ENCODE results near the gene KRTAP19-4. TPM values are rescaled to one million over a fixed set of nuclear protein-coding genes. Genes with fewer than 3 reads are reported as not detected.
"Not testable (repeated sequence)": the region's sequence is repeated elsewhere in the genome, so short reads cannot be mapped to it uniquely, and the experiment has no call there.

The KRTAP19-4 gene
- total and polyA plus RNA-seq, 2 donors (not counting 1 experiment from before 2014, with no cell fraction given), result not detected

DNA sequence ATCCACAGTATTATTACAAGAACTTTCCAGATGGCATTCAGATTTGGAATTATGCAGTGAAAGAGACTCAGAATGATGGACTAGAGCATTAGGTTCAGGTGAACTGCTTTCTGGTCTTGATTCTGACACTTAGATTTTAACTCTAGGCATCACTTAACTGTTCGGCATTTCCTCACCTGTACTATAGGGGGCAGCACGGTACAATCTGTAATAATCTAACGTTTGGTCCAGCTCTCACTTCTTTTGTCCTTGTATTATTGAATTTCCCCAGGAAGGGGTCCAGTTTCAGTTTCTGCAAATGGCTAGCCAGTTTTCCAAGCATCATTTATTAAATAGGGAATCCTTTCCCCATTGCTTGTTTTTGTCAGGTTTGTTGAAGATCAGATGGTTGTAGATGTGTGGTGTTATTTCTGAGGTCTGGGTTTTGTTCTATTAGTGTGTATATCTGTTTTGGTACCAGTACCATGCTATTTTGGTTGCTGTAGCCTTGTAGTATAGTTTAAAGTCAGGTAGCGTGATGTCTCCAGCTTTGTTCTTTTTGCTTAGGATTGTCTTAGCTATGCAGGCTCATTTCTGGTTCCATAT, 8.7 kb upstream of the KRTAP19-4 start:
- WGBS (ENCODE audit: insufficient coverage), result 36% methylated on average over 3 of the region's 4 CpGs
- H3K27me3 Mint-ChIP-seq; H3K4me2 ChIP-seq (replicated peaks; ENCODE audit: low read depth, low read length, poor library complexity, severe bottlenecking); H3K27ac Mint-ChIP-seq; H3K9me3 Mint-ChIP-seq (ENCODE audit: insufficient read depth); H3K36me3 ChIP-seq (replicated peaks in 1 of 2; ENCODE audit: control extremely low read depth in 1 of 2, control insufficient read depth in 1 of 2, extremely low read depth in 1 of 2, insufficient read depth in 2 of 2, low read length in 1 of 2); H3K9ac ChIP-seq (ENCODE audit: low read length); H3K27me3 ChIP-seq (replicated peaks in 1 of 4; ENCODE audit: control extremely low read depth in 1 of 4, control insufficient read depth in 3 of 4, insufficient read depth in 4 of 4, low read length in 3 of 4); ATAC-seq (ENCODE audit: low read depth); H3K27ac ChIP-seq (ENCODE audit: low read length in 2 of 2); H3K4me3 Mint-ChIP-seq; H3K4me3 ChIP-seq (ENCODE audit: control extremely low read depth in 1 of 5, extremely low read depth in 1 of 5, insufficient read depth in 1 of 5, low read depth in 2 of 5, low read length in 4 of 5); intact Hi-C loops (cut with micrococcal nuclease); H2AFZ ChIP-seq (ENCODE audit: insufficient read depth, low read depth, low read length, poor library complexity, severe bottlenecking); H3K9me3 ChIP-seq (ENCODE audit: control extremely low read depth in 1 of 3, control insufficient read depth in 2 of 3, insufficient read depth in 1 of 3, low read length in 2 of 3); H3K79me2 ChIP-seq (ENCODE audit: control insufficient read depth, insufficient read depth, low read length); H3K4me1 Mint-ChIP-seq; CTCF ChIA-PET; POLR2A ChIA-PET; H4K20me1 ChIP-seq (ENCODE audit: control insufficient read depth, insufficient read depth, low read length, poor library complexity, severe bottlenecking); DNase-seq; H3K4me1 ChIP-seq (ENCODE audit: control insufficient read depth in 2 of 2, insufficient read depth in 2 of 2, low read length in 2 of 2): not testable (repeated sequence)

DNA sequence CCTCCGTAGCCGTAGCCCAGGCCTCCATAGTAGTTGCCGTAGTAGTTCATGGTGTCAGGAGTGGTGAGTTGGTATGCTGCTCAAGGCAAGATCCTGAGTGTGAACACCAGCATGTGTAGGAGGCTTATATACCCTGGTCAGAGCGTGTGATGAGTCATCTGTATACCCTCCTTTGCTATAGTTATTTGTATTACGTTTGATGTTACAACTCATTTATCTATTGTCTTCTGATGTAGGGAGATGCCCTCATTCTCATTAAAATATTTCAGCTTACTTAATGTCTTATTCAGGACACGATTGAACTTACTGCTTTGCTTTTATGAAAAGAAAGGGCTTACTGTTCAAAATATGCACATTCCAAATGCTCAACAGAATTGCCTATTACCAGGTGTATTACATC, 5.1 kb upstream of the KRTAP19-4 start, which contains the start of gene KRTAP19-5:
Gene KRTAP19-5, minus strand, starts transcription at position 101 of the 400 bp plus-strand sequence. Its CDS starts 51 bp downstream, at position 50.
- intact Hi-C loops (cut with micrococcal nuclease), result no loop called here
- Histone ChIP-seq H3K79me2 (ENCODE audit: control insufficient read depth, insufficient read depth, low read length) (no peaks in the 10 kb centered on the region), H3K36me3 (replicated peaks in 1 of 2; ENCODE audit: control extremely low read depth in 1 of 2, control insufficient read depth in 1 of 2, extremely low read depth in 1 of 2, insufficient read depth in 2 of 2, low read length in 1 of 2) (no peaks in the 10 kb centered on the region), H3K4me1 (ENCODE audit: control insufficient read depth in 2 of 2, insufficient read depth in 2 of 2, low read length in 2 of 2) (no peaks in the 10 kb centered on the region), H3K4me3 (ENCODE audit: control extremely low read depth in 1 of 5, extremely low read depth in 1 of 5, insufficient read depth in 1 of 5, low read depth in 2 of 5, low read length in 4 of 5) (no peak within 1 kb of the TSS), H3K9me3 (ENCODE audit: control extremely low read depth in 1 of 3, control insufficient read depth in 2 of 3, insufficient read depth in 1 of 3, low read length in 2 of 3) (peaks cover 0 to 2% (median 0%) of the 10 kb centered on the region in 3 donors), H3K27me3 (replicated peaks in 1 of 4; ENCODE audit: control extremely low read depth in 1 of 4, control insufficient read depth in 3 of 4, insufficient read depth in 4 of 4, low read length in 3 of 4) (no peaks in the 10 kb centered on the region), H3K27ac (ENCODE audit: low read length in 2 of 2) (no peak within 1 kb of the TSS), H2AFZ (ENCODE audit: insufficient read depth, low read depth, low read length, poor library complexity, severe bottlenecking) (no peak within 1 kb of the TSS), H3K9ac (ENCODE audit: low read length) (no peak within 1 kb of the TSS), H4K20me1 (ENCODE audit: control insufficient read depth, insufficient read depth, low read length, poor library complexity, severe bottlenecking) (no peaks in the 10 kb centered on the region), H3K4me2 (replicated peaks; ENCODE audit: low read depth, low read length, poor library complexity, severe bottlenecking) (no peak within 1 kb of the TSS)
- ATAC-seq (ENCODE audit: low read depth), result no peak
- H3K9me3 Mint-ChIP-seq (ENCODE audit: insufficient read depth), result no peaks in the 10 kb centered on the region
- POLR2A ChIA-PET, result no interaction called here
- no peak within 1 kb of the TSS for H3K4me3 Mint-ChIP-seq
- CTCF ChIA-PET, result no interaction called here
- H3K4me1 Mint-ChIP-seq, result no peaks in the 10 kb centered on the region
- no peak for DNase-seq
- TF ChIP-seq, protein P1, sequence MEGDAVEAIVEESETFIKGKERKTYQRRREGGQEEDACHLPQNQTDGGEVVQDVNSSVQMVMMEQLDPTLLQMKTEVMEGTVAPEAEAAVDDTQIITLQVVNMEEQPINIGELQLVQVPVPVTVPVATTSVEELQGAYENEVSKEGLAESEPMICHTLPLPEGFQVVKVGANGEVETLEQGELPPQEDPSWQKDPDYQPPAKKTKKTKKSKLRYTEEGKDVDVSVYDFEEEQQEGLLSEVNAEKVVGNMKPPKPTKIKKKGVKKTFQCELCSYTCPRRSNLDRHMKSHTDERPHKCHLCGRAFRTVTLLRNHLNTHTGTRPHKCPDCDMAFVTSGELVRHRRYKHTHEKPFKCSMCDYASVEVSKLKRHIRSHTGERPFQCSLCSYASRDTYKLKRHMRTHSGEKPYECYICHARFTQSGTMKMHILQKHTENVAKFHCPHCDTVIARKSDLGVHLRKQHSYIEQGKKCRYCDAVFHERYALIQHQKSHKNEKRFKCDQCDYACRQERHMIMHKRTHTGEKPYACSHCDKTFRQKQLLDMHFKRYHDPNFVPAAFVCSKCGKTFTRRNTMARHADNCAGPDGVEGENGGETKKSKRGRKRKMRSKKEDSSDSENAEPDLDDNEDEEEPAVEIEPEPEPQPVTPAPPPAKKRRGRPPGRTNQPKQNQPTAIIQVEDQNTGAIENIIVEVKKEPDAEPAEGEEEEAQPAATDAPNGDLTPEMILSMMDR (IDR thresholded peaks at IDR 0.05), result no peak
- no peak for TF ChIP-seq EZH2 (IDR thresholded peaks at IDR 0.05; ENCODE audit: borderline replicate concordance, insufficient read depth, low read depth, low read length, poor library complexity, severe bottlenecking)
- 100% methylated on average over 1 of the region's 6 CpGs for WGBS (ENCODE audit: insufficient coverage)
- no peak within 1 kb of the TSS for H3K27ac Mint-ChIP-seq
- H3K27me3 Mint-ChIP-seq, result no peaks in the 10 kb centered on the region
